Esophagus squamous epithelium (tissue), 5 donors: ENCODE data around the gene TATDN2. TPM values are rescaled to one million over a fixed set of nuclear protein-coding genes. Genes with fewer than 3 reads are reported as not detected.
"Not testable (repeated sequence)": the region's sequence is repeated elsewhere in the genome, so short reads cannot be mapped to it uniquely, and the experiment has no call there.

Experiments
- DNase-seq: peaks from one replicate; lab custom pipeline; 2025; lab: John Stamatoyannopoulos, UW
- H3K27ac ChIP-seq, 4 donors: fragments of 200-600 bp; sonication (generic); one replicate each; pipeline ENCODE4 v1.5.1; 2016 to 2019; ENCODE audit warnings: mild to moderate bottlenecking in 1 of 4
- H3K27me3 ChIP-seq, 4 donors: fragments of 200-600 bp; sonication (generic); 1 replicate in 3 of 4; 2 replicates in 1 of 4; pipeline versions ENCODE4 v1.5.1 to v1.6.0; 2017 to 2021; ENCODE audit warnings: antibody characterized with exemption in 1 of 4
- H3K36me3 ChIP-seq, 3 donors: fragments of 200-600 bp; sonication (generic); one replicate each; pipeline ENCODE4 v1.5.1; 2016 to 2019
- H3K4me1 ChIP-seq, 3 donors: fragments of 200-600 bp; sonication (generic); one replicate each; pipeline ENCODE4 v1.5.1; 2017 to 2019
- H3K4me3 ChIP-seq, 4 donors: fragments of 200-600 bp; sonication (generic); 1 replicate in 3 of 4; 2 replicates in 1 of 4; pipeline ENCODE4 v1.5.1; 2016 to 2019; ENCODE audit warnings: mild to moderate bottlenecking in 2 of 4, moderate library complexity in 1 of 4
- H3K9me3 ChIP-seq, 3 donors: fragments of 200-600 bp; sonication (generic); one replicate each; pipeline ENCODE4 v1.5.1; 2016 to 2019
- CTCF ChIP-seq, 6 experiments: fragments of 450-650 bp in 4 of 6; fragments of 200-600 bp in 2 of 6; sonication (generic) in 2 of 6; IDR thresholded peaks; one replicate each; pipeline ENCODE4 v1.5.1; 2016 to 2019; ENCODE audit warnings: antibody characterized with exemption in 6 of 6, mild to moderate bottlenecking in 4 of 6, moderate library complexity in 4 of 6
- POLR2A ChIP-seq, 4 donors: fragments of 450-650 bp; IDR thresholded peaks; one replicate each; pipeline ENCODE4 v1.6.1; 2017; ENCODE audit warnings: antibody characterized with exemption in 4 of 4, mild to moderate bottlenecking in 4 of 4, moderate library complexity in 3 of 4
- WGBS, 2 donors: methylation state at CpG; one replicate each; pipeline ENCODE4 v1.1.5; 2018; 5-methylcytosine and 5-hydroxymethylcytosine counted together
- intact Hi-C: fragments of 100-400 bp; cut with DNase I; formaldehyde crosslinking; loops from one replicate; pipeline ENCODE4 v1.15.0; 2022
- total RNA-seq, 4 donors: library from RNA; depleted of rRNA; stranded (reverse); fragments of >200 nt; gene quantifications; one replicate each; pipeline ENCODE4 v1.1.0, GENCODE V29; 2016
- donor health status: DM: yes; HTN: yes; CAD: no.

TATDN2 gene
- total RNA-seq, 4 donors from 2014 or later: 12.6 to 20.6 (median 17.1) TPM

GRCh38 chr3:10268116-10268515, 19.9 kb downstream of the TATDN2 start:
- Histone ChIP-seq H3K4me1 (peaks cover 3 to 43% (median 8%) of the 10 kb centered on the region in 3 donors), H3K27me3 (no peaks in the 10 kb centered on the region), H3K27ac (no peak overlapping the region), H3K36me3 (peaks cover 0 to 85% (median 30%) of the 10 kb centered on the region in 3 donors), H3K9me3 (no peaks in the 10 kb centered on the region), H3K4me3 (no peak overlapping the region)
- intact Hi-C loops: no loop called here
- TF ChIP-seq POLR2A (IDR thresholded peaks at IDR 0.05) (no peak), CTCF (IDR thresholded peaks at IDR 0.05) (no peak)
- DNase-seq: no peak

GRCh38 chr3:10268930-10269329, 20.7 kb downstream of the TATDN2 start:
- whole genome bisulfite sequencing, 2 donors: 94 to 96% methylated on average over 3 to 5 of the region's 5 CpGs
- no peak for TF ChIP-seq POLR2A (IDR thresholded peaks at IDR 0.05)
- no peak for TF ChIP-seq CTCF (IDR thresholded peaks at IDR 0.05)
- DNase-seq: no peak
- no peaks in the 10 kb centered on the region for H3K27me3 ChIP-seq
- H3K27ac ChIP-seq: no peak overlapping the region
- peaks cover 0 to 84% (median 30%) of the 10 kb centered on the region in 3 donors for H3K36me3 ChIP-seq
- H3K4me3 ChIP-seq: no peak overlapping the region
- intact Hi-C loops: no loop called here
- H3K9me3 ChIP-seq: no peaks in the 10 kb centered on the region
- peaks cover 7 to 43% (median 10%) of the 10 kb centered on the region in 3 donors for H3K4me1 ChIP-seq

- TF ChIP-seq POLR2A (IDR thresholded peaks at IDR 0.05): no peak
- no peak for TF ChIP-seq CTCF (IDR thresholded peaks at IDR 0.05)
- no peak for DNase-seq
- intact Hi-C loops: no loop called here
- H3K4me3 ChIP-seq: no peak overlapping the region
- 89 to 97% methylated on average over 4 to 5 of the region's 5 CpGs for WGBS, 2 donors
- H3K4me1 ChIP-seq: peaks cover 4 to 43% (median 10%) of the 10 kb centered on the region in 3 donors
- H3K36me3 ChIP-seq: peaks cover 0 to 86% (median 30%) of the 10 kb centered on the region in 3 donors
- H3K27me3 ChIP-seq: no peaks in the 10 kb centered on the region
- H3K27ac ChIP-seq: no peak overlapping the region
- H3K9me3 ChIP-seq: no peaks in the 10 kb centered on the region
These were observed 21.2 kb downstream of the TATDN2 start for GRCh38 chr3:10269443-10269842.

- H3K36me3 ChIP-seq: peaks cover 0 to 90% (median 37%) of the 10 kb centered on the region in 3 donors
- intact Hi-C loops, H3K27me3 ChIP-seq: not testable (repeated sequence)
These were observed 24.2 kb downstream of the TATDN2 start for GRCh38 chr3:10272476-10272875.

GRCh38 chr3:10272977-10273376, 24.7 kb downstream of the TATDN2 start:
- H3K27me3 ChIP-seq: no peaks in the 10 kb centered on the region
- no peak overlapping the region for H3K4me3 ChIP-seq
- DNase-seq: no peak
- peaks cover under 1 to 95% (median 40%) of the 10 kb centered on the region in 3 donors for H3K36me3 ChIP-seq
- H3K27ac ChIP-seq: no peak overlapping the region
- no peaks in the 10 kb centered on the region for H3K9me3 ChIP-seq
- WGBS, 2 donors: 89 to 95% methylated on average over 2 of the region's 2 CpGs
- peaks cover 4 to 38% (median 10%) of the 10 kb centered on the region in 3 donors for H3K4me1 ChIP-seq
- intact Hi-C loops: no loop called here
- no peak for TF ChIP-seq POLR2A (IDR thresholded peaks at IDR 0.05)
- TF ChIP-seq CTCF (IDR thresholded peaks at IDR 0.05): no peak

More at GRCh38 chr3:10272476-10272875, 24.2 kb downstream of the TATDN2 start:
- not testable (repeated sequence) for H3K4me3 ChIP-seq, DNase-seq, H3K27ac ChIP-seq, H3K9me3 ChIP-seq
- 85 to 92% methylated on average over 5 of the region's 11 CpGs for WGBS, 2 donors
- H3K4me1 ChIP-seq: peaks cover 4 to 43% (median 10%) of the 10 kb centered on the region in 3 donors
